B cell (primary cell): ENCODE data around the gene GTF3C5. TPM values are rescaled to one million over a fixed set of nuclear protein-coding genes. Genes with fewer than 3 reads are reported as not detected.

ENCODE experiments used
- ATAC-seq: fragments of 200-7000 bp; cut with Tn5 transposase; one replicate; pipeline ENCODE4 v1.10.0; 2021; ENCODE audit warnings: low read depth, mild to moderate bottlenecking, moderate number of reproducible peaks, moderate library complexity
- CTCF ChIA-PET: fragments of 350-600 bp; sonication (Branson Sonifier 250); formaldehyde crosslinking; loops from one replicate; lab custom pipeline; 2021; ENCODE audit warnings: antibody characterized with exemption, inconsistent platforms; lab: Charles Lee
- POLR2A ChIA-PET: fragments of 350-600 bp; sonication (Branson Sonifier 250); formaldehyde crosslinking; loops from one replicate; lab custom pipeline; 2021; ENCODE audit warnings: antibody characterized with exemption; lab: Charles Lee
- DNase-seq: peaks from one replicate; pipeline ENCODE4 v3.0.0; 2013
- H2AFZ ChIP-seq: 2 replicates; pipeline ENCODE4 v1.6.1; 2012; ENCODE audit warnings: mild to moderate bottlenecking, low read depth, low read length; ENCODE audit not compliant: insufficient read depth, poor library complexity, severe bottlenecking
- H3K27ac ChIP-seq, 2 donors: 1 replicate in 1 of 2; 2 replicates in 1 of 2; pipeline ENCODE4 v1.5.1; 2012 to 2013; ENCODE audit warnings: low read length in 2 of 2, mild to moderate bottlenecking in 2 of 2, moderate library complexity in 1 of 2
- H3K27me3 ChIP-seq, 4 experiments: fragments of 200-600 bp in 1 of 4; sonication (generic) in 1 of 4; replicated peaks in 1 of 4; 1 replicate in 2 of 4; 2 replicates in 2 of 4; pipeline versions ENCODE4 v1.6.1 to v1.7.0; 2013 to 2016; ENCODE audit warnings: low read length in 3 of 4, mild to moderate bottlenecking in 2 of 4, mixed read lengths in 1 of 4, moderate library complexity in 1 of 4; ENCODE audit not compliant: insufficient read depth in 4 of 4, control insufficient read depth in 3 of 4; ENCODE audit errors: control extremely low read depth in 1 of 4
- H3K36me3 ChIP-seq, 2 experiments: replicated peaks in 1 of 2; 1 replicate in 1 of 2; 2 replicates in 1 of 2; pipeline versions ENCODE4 v1.6.1 to v1.7.1; 2013; ENCODE audit warnings: low read length in 1 of 2; ENCODE audit not compliant: insufficient read depth in 2 of 2, control insufficient read depth in 1 of 2; ENCODE audit errors: control extremely low read depth in 1 of 2, extremely low read depth in 1 of 2
- H3K4me1 ChIP-seq, 2 donors: fragments of 200-600 bp in 1 of 2; sonication (generic) in 1 of 2; 1 replicate in 1 of 2; 2 replicates in 1 of 2; pipeline versions ENCODE4 v1.5.1 to v1.6.1; 2013 to 2017; ENCODE audit warnings: low read length in 2 of 2; ENCODE audit not compliant: control insufficient read depth in 2 of 2, insufficient read depth in 2 of 2
- H3K4me2 ChIP-seq: replicated peaks from 2 replicates; pipeline ENCODE3; 2012; ENCODE audit warnings: mild to moderate bottlenecking, low read depth, low read length; ENCODE audit not compliant: poor library complexity, severe bottlenecking
- H3K4me3 ChIP-seq, 5 experiments: fragments of 200-600 bp in 1 of 5; sonication (generic) in 1 of 5; 1 replicate in 3 of 5; 2 replicates in 2 of 5; pipeline versions ENCODE4 v1.5.1 to v1.7.0; 2011 to 2016; ENCODE audit warnings: low read length in 4 of 5, mild to moderate bottlenecking in 4 of 5, low read depth in 2 of 5, control low read depth in 1 of 5, moderate library complexity in 1 of 5; ENCODE audit not compliant: insufficient read depth in 1 of 5; ENCODE audit errors: control extremely low read depth in 1 of 5, extremely low read depth in 1 of 5
- H3K79me2 ChIP-seq: fragments of 200-600 bp; sonication (generic); one replicate; pipeline ENCODE4 v1.6.0; 2016; ENCODE audit warnings: low read length; ENCODE audit not compliant: control insufficient read depth, insufficient read depth
- H3K9ac ChIP-seq: fragments of 200-600 bp; sonication (generic); 2 replicates; pipeline ENCODE4 v1.6.1; 2017; ENCODE audit warnings: mild to moderate bottlenecking, low read length, moderate library complexity
- H3K9me3 ChIP-seq, 3 donors: one replicate each; pipeline versions ENCODE4 v1.6.1 to v1.7.1; 2013; ENCODE audit warnings: low read length in 2 of 3; ENCODE audit not compliant: control insufficient read depth in 2 of 3, insufficient read depth in 1 of 3; ENCODE audit errors: control extremely low read depth in 1 of 3
- H4K20me1 ChIP-seq: 2 replicates; pipeline ENCODE4 v1.6.0; 2012; ENCODE audit warnings: mild to moderate bottlenecking, low read length; ENCODE audit not compliant: insufficient read depth, control insufficient read depth, poor library complexity, severe bottlenecking
- H3K27ac Mint-ChIP-seq: one replicate; pipeline ENCODE4 v1.8.0; 2021; ENCODE audit warnings: mixed read lengths
- H3K27me3 Mint-ChIP-seq: one replicate; pipeline ENCODE4 v1.8.0; 2021; ENCODE audit warnings: mixed read lengths
- H3K4me1 Mint-ChIP-seq: one replicate; pipeline ENCODE4 v1.8.0; 2021; ENCODE audit warnings: mixed read lengths
- H3K4me3 Mint-ChIP-seq: one replicate; pipeline ENCODE4 v1.8.0; 2021; ENCODE audit warnings: mixed read lengths
- H3K9me3 Mint-ChIP-seq: one replicate; pipeline ENCODE4 v1.8.0; 2022; ENCODE audit warnings: mixed read lengths; ENCODE audit not compliant: insufficient read depth
- EZH2 ChIP-seq: IDR thresholded peaks from 2 replicates; pipeline ENCODE4 v1.6.1; 2012; ENCODE audit warnings: borderline replicate concordance, low read depth, mild to moderate bottlenecking, moderate library complexity, low read length; ENCODE audit not compliant: insufficient read depth, poor library complexity, severe bottlenecking
- WGBS: methylation state at CpG from one replicate; pipeline ENCODE4 v1.1.5; 2013; ENCODE audit warnings: missing lambda C conversion rate; ENCODE audit not compliant: insufficient coverage; 5-methylcytosine and 5-hydroxymethylcytosine counted together
- intact Hi-C: fragments of 100-400 bp; cut with micrococcal nuclease; formaldehyde crosslinking; loops from one replicate; pipeline ENCODE4 v1.10.0; 2022
- polyA plus RNA-seq: library from polyadenylated mRNA; depleted of rRNA; stranded (reverse); fragments of >200 nt; gene quantifications from 2 replicates; pipeline ENCODE4 v1.2.3, GENCODE V29; 2012
- total RNA-seq, 2 donors: library from RNA; stranded (reverse); fragments of 120-200 nt in 1 of 2; gene quantifications; 1 replicate in 1 of 2; 2 replicates in 1 of 2; pipeline versions ENCODE4 v1.2.3 to v1.2.4, GENCODE V29; 2013 to 2022
- TF ChIP-seq, protein P1 (sequence below): fragments of 200-600 bp; IDR thresholded peaks from one replicate; pipeline ENCODE4 v1.8.0; 2022; ENCODE audit warnings: antibody characterized with exemption, mild to moderate bottlenecking

The GTF3C5 gene
- total and polyA plus RNA-seq, 2 donors (not counting 1 experiment from before 2014, with no cell fraction given), result 80.5 to 91.2 TPM

DNA sequence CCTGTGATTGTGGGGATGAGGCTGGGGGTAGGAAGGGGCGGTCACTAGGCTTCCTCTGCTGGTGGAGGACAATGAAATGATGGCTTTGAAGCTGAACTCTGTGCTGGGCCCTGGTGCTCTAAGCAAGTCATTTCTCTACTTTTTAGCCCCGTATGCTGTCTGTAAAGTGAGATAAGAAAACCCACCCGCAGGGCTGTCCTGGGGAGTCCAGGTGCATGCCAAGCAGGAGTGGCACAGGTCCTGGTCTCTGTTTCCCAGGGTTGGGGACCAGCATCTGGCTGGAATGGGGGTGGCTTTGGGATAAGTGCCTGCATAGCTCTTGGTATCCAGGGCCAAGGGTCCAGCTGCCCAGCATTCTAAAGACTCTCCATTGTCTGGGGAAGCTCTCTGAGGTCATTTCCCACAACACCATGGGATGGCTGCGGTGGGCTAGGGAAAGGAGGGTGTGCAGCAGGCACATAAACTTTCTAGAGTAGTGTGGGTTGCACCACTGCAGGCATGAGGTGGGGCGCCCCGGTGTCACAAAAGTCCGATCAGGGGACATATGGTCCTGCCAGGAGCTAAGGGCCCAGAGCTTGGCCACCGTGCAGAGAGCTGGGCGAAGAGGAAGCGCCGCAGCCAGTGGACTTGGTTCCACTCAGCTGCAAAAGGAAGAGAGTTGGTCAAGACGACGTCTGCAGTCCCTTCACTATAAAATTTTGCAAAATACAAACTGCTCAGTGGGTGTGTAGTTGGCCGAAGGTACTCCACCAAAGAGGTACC, 25.6 kb upstream of the GTF3C5 start:
- Mint-ChIP-seq H3K4me3 (no peak overlapping the region), H3K4me1 (no peaks in the 10 kb centered on the region), H3K9me3 (peaks cover 4% of the 10 kb centered on the region), H3K27ac (no peak overlapping the region), H3K27me3 (peaks cover 49% of the 10 kb centered on the region)
- Histone ChIP-seq H3K79me2 (no peaks in the 10 kb centered on the region), H3K4me2 (no peak overlapping the region), H3K36me3 (no peaks in the 10 kb centered on the region), H3K4me3 (no peak overlapping the region), H3K27ac (no peak overlapping the region), H4K20me1 (no peaks in the 10 kb centered on the region), H3K9ac (no peak overlapping the region), H2AFZ (no peak overlapping the region), H3K9me3 (peaks cover 0 to 9% (median 0%) of the 10 kb centered on the region in 3 donors), H3K4me1 (no peaks in the 10 kb centered on the region), H3K27me3 (peaks cover 0 to 41% (median 6%) of the 10 kb centered on the region in 4 experiments)
- TF ChIP-seq, protein P1, sequence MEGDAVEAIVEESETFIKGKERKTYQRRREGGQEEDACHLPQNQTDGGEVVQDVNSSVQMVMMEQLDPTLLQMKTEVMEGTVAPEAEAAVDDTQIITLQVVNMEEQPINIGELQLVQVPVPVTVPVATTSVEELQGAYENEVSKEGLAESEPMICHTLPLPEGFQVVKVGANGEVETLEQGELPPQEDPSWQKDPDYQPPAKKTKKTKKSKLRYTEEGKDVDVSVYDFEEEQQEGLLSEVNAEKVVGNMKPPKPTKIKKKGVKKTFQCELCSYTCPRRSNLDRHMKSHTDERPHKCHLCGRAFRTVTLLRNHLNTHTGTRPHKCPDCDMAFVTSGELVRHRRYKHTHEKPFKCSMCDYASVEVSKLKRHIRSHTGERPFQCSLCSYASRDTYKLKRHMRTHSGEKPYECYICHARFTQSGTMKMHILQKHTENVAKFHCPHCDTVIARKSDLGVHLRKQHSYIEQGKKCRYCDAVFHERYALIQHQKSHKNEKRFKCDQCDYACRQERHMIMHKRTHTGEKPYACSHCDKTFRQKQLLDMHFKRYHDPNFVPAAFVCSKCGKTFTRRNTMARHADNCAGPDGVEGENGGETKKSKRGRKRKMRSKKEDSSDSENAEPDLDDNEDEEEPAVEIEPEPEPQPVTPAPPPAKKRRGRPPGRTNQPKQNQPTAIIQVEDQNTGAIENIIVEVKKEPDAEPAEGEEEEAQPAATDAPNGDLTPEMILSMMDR, result no peak
- TF ChIP-seq EZH2, result no peak
- POLR2A ChIA-PET, result no interaction called here
- WGBS, result 72% methylated on average over 8 of the region's 14 CpGs
- ATAC-seq, result no peak
- DNase-seq, result no peak
- CTCF ChIA-PET, result interaction anchor here (0.5 to 2.4 kb wide), 2 partner anchors 17 to 124 kb away, joined by 3 to 9 read pairs; no protein-coding TSS in a partner anchor
- intact Hi-C loops, result no loop called here

DNA sequence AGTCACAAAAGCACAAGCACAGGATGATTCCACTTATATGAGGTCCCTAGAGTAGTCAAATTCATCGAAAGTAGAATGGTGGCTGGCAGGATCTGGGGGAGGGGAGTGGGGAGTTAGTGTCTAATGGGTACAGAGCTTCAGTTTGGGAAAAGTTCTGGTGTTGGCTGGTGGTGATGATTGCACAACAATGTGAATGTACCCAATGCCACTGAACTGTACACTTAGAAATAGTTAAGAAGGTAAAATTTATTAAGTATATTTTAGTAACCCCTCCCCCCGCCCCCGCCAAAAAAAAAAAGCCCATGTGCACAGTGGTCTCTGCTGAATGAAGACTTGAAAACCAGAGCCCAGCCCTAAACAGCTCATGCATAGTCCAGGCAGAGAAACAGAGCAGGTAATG, 24.8 kb upstream of the GTF3C5 start:
- no peak overlapping the region for H3K4me2 ChIP-seq
- DNase-seq, result no peak
- no peak overlapping the region for H3K9ac ChIP-seq
- intact Hi-C loops, result no loop called here
- no peak for ATAC-seq
- Mint-ChIP-seq H3K27ac (no peak overlapping the region), H3K4me1 (no peaks in the 10 kb centered on the region), H3K4me3 (no peak overlapping the region), H3K9me3 (peaks cover 4% of the 10 kb centered on the region), H3K27me3 (peaks cover 43% of the 10 kb centered on the region)
- peaks cover 0 to 12% (median 0%) of the 10 kb centered on the region in 3 donors for H3K9me3 ChIP-seq
- H3K36me3 ChIP-seq, result no peaks in the 10 kb centered on the region
- H3K79me2 ChIP-seq, result no peaks in the 10 kb centered on the region
- no peak overlapping the region for H3K27ac ChIP-seq
- ChIA-PET CTCF (interaction anchor here (0.6 to 2.4 kb wide), 2 partner anchors 16 to 67 kb away, joined by 4 to 9 read pairs; no protein-coding TSS in a partner anchor), POLR2A (no interaction called here)
- TF ChIP-seq EZH2, result no peak
- TF ChIP-seq, protein P1, result no peak
- WGBS, result no CpG with 5 or more reads among the region's 3 CpGs
- H4K20me1 ChIP-seq, result no peaks in the 10 kb centered on the region
- peaks cover 0 to 41% (median 6%) of the 10 kb centered on the region in 4 experiments for H3K27me3 ChIP-seq
- H2AFZ ChIP-seq, result no peak overlapping the region
- no peaks in the 10 kb centered on the region for H3K4me1 ChIP-seq
- no peak overlapping the region for H3K4me3 ChIP-seq
